Fibroblast of lung (primary cell): ENCODE data around the gene FOS.

Source experiments
- CTCF ChIP-seq, 2 donors: IDR thresholded peaks in 1 of 2; conservative IDR thresholded peaks in 1 of 2; 1 replicate in 1 of 2; 2 replicates in 1 of 2; pipeline ENCODE4 v1.5.1; 2011 to 2012; ENCODE audit warnings: low read length in 2 of 2, control low read depth in 1 of 2, inconsistent platforms in 1 of 2, low read depth in 1 of 2, mild to moderate bottlenecking in 1 of 2
- EZH2 ChIP-seq: IDR thresholded peaks from 2 replicates; pipeline ENCODE4 v1.5.1; 2012; ENCODE audit warnings: low read length, control low read depth, mild to moderate bottlenecking; ENCODE audit errors: missing control alignments

DNA sequence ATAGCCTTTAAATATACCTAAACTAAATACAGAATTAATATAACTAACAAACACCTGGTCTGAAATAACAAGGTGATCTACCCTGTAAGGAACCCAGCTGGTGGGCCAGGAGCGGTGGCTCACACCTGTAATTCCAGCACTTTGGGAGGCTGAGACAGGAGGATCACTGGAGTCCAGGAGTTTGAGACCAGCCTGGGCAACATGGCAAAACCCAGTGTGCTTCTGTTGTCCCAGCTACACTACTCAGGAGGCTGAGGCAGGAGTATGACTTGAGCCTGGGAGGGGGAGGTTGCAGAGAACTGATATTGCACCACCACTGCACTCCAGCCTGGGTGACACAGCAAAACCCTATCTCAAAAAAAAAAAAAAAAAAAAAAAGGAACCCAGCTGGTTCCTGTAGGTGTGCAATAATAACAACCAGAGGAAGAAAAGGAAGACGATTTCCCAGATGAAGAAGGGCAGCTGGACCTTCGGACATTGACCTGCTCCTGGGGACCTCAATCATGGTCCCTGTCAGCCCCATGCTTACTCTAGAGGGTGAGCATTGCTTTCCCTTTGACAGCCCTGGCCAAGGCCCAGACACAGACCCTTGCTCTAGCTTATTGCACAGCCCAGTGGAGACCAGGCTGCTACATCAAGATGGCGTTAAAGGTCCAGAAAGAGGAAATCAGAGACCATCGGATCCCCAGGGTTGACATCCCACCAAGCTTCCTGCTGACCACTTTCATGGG is 5.4 kb downstream of the FOS start:
- TF ChIP-seq CTCF (conservative IDR thresholded peaks at IDR 0.05 in 1 of 2, IDR thresholded peaks at IDR 0.05 in 1 of 2; ENCODE audit: low read depth in 1 of 2, low read length in 2 of 2) (no peak), EZH2 (no peak)
